ENCODE data around the gene OPRM1.

- no peak for TF ChIP-seq POLR2AphosphoS5 (IDR thresholded peaks at IDR 0.05; ENCODE audit: low read depth, low read length)
- TF ChIP-seq, protein P1, sequence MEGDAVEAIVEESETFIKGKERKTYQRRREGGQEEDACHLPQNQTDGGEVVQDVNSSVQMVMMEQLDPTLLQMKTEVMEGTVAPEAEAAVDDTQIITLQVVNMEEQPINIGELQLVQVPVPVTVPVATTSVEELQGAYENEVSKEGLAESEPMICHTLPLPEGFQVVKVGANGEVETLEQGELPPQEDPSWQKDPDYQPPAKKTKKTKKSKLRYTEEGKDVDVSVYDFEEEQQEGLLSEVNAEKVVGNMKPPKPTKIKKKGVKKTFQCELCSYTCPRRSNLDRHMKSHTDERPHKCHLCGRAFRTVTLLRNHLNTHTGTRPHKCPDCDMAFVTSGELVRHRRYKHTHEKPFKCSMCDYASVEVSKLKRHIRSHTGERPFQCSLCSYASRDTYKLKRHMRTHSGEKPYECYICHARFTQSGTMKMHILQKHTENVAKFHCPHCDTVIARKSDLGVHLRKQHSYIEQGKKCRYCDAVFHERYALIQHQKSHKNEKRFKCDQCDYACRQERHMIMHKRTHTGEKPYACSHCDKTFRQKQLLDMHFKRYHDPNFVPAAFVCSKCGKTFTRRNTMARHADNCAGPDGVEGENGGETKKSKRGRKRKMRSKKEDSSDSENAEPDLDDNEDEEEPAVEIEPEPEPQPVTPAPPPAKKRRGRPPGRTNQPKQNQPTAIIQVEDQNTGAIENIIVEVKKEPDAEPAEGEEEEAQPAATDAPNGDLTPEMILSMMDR (IDR thresholded peaks at IDR 0.05), result no peak
Observed at GRCh38 chr6:154274168-154274567, 235.1 kb downstream of the OPRM1 start.
